ENCODE results near the gene HCAR3.

HCAR3 gene

DNA sequence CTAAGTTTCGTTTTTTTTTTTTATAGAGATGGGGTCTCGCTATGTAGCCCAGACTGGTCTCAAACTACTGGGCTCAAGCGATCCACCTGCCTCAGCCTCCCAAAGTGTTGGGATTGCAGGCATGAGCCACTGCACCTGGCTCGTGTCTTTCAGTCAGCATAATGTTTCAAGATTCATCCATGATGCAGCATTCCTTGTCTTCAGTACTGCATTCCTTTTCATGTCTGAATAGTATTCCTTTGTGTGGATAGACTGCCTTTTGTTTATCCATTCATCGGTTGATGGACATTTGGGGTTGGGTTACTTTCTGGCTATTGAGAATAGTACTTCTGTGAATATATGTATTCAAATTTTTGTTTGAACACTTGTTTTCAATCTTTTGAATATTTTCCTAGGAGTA, 50.9 kb downstream of the HCAR3 start:
- DNase-seq: no peak

- DNase-seq: no peak
Observed at GRCh38 chr12:122665349-122665748, 51.3 kb downstream of the HCAR3 start.

All from NCI-H526 treated with DMSO at 0.1 percent for 48 hours (cell line).